ENCODE results near the gene SDK1.

DNA sequence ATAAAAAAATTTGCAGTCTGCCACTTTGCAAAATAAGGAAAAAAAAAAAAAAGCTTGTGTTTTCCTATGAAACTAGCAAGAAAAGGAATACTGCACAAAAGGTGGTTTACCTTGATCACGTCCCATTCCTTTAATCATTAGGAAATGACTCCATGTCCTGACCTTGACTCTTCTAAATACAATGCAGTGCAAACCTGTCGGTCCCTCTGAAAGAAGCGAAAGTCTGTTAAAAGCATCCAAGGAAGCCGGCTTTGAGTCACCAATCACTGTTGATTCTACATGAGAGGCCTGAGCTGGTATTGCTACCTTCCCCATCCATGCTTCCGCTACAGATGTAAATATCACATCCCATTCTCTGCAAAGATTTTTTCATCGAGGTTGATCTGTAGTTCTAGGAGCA lies 652.1 kb downstream of the SDK1 start:
- TF ChIP-seq, protein P1, sequence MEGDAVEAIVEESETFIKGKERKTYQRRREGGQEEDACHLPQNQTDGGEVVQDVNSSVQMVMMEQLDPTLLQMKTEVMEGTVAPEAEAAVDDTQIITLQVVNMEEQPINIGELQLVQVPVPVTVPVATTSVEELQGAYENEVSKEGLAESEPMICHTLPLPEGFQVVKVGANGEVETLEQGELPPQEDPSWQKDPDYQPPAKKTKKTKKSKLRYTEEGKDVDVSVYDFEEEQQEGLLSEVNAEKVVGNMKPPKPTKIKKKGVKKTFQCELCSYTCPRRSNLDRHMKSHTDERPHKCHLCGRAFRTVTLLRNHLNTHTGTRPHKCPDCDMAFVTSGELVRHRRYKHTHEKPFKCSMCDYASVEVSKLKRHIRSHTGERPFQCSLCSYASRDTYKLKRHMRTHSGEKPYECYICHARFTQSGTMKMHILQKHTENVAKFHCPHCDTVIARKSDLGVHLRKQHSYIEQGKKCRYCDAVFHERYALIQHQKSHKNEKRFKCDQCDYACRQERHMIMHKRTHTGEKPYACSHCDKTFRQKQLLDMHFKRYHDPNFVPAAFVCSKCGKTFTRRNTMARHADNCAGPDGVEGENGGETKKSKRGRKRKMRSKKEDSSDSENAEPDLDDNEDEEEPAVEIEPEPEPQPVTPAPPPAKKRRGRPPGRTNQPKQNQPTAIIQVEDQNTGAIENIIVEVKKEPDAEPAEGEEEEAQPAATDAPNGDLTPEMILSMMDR (IDR thresholded peaks at IDR 0.05): no peak
- TF ChIP-seq POLR2A (IDR thresholded peaks at IDR 0.05): no peak
